OCI-LY3 (cell line): ENCODE measurements around the gene NOS1.

ENCODE experiments used
- CTCF ChIP-seq: fragments of 200-600, 300-600 bp; sonication (generic); IDR thresholded peaks from 2 replicates; pipeline ENCODE4 v1.5.1; 2014; ENCODE audit warnings: antibody characterized with exemption, low read length, low read depth
- EZH2phosphoT487 ChIP-seq: fragments of 200-600 bp; shearing (Covaris generic); IDR thresholded peaks from 2 replicates; pipeline ENCODE4 v1.6.1; 2018; ENCODE audit warnings: antibody characterized with exemption, mixed run types, low read depth

GRCh38 chr12:117209626-117210025 lies 151.8 kb downstream of the NOS1 start:
- TF ChIP-seq CTCF (no peak), EZH2phosphoT487 (no peak)
